Lower lobe of right lung (tissue), 2 donors: ENCODE measurements around the gene SSTR3. TPM values are rescaled to one million over a fixed set of nuclear protein-coding genes. Genes with fewer than 3 reads are reported as not detected.
A peak's percentile ranks its signal among the peaks of the same experiment; 100 is the strongest.

Experiments used
- ATAC-seq, 2 donors: fragments of 200-7000 bp; cut with Tn5 transposase; one replicate each; pipeline ENCODE4 v1.9.1; 2020 to 2022; ENCODE audit warnings: mild to moderate bottlenecking in 2 of 2, moderate library complexity in 2 of 2
- DNase-seq: peaks from one replicate; pipeline ENCODE4 v3.0.0-alpha.2; 2020
- H3K27ac ChIP-seq: fragments of 200-600 bp; one replicate; pipeline ENCODE4 v1.8.0; 2022
- H3K27me3 ChIP-seq: fragments of 200-600 bp; one replicate; pipeline ENCODE4 v1.8.0; 2022; ENCODE audit warnings: low read depth
- H3K36me3 ChIP-seq: fragments of 200-600 bp; one replicate; pipeline ENCODE4 v1.8.0; 2022; ENCODE audit warnings: mild to moderate bottlenecking
- H3K4me1 ChIP-seq: fragments of 200-600 bp; one replicate; pipeline ENCODE4 v1.8.0; 2022
- H3K4me3 ChIP-seq: fragments of 200-600 bp; one replicate; pipeline ENCODE4 v1.8.0; 2022; ENCODE audit warnings: mild to moderate bottlenecking
- H3K9me3 ChIP-seq: fragments of 200-600 bp; one replicate; pipeline ENCODE4 v1.8.0; 2022
- intact Hi-C: fragments of 100-400 bp; cut with DNase I; formaldehyde crosslinking; loops from one replicate; pipeline ENCODE4 v1.11.0; 2022
- total RNA-seq: library from RNA; stranded (reverse); fragmentation: NEBNext Ultra II Directional; extraction: Animal tissue kit (Norgen Biotek cat#: 25700); gene quantifications from one replicate; pipeline ENCODE4 v1.2.1, GENCODE V29; 2021
- TF ChIP-seq, protein P1 (sequence below): fragments of 200-600 bp; IDR thresholded peaks from one replicate; pipeline ENCODE4 v1.8.0; 2022; ENCODE audit warnings: antibody characterized with exemption, mild to moderate bottlenecking
- donor health status: DM: no; HTN: yes; CAD: no; lungs with severe emphysema.

SSTR3 gene
- total RNA-seq, 1 donor from 2014 or later, result not detected

DNA sequence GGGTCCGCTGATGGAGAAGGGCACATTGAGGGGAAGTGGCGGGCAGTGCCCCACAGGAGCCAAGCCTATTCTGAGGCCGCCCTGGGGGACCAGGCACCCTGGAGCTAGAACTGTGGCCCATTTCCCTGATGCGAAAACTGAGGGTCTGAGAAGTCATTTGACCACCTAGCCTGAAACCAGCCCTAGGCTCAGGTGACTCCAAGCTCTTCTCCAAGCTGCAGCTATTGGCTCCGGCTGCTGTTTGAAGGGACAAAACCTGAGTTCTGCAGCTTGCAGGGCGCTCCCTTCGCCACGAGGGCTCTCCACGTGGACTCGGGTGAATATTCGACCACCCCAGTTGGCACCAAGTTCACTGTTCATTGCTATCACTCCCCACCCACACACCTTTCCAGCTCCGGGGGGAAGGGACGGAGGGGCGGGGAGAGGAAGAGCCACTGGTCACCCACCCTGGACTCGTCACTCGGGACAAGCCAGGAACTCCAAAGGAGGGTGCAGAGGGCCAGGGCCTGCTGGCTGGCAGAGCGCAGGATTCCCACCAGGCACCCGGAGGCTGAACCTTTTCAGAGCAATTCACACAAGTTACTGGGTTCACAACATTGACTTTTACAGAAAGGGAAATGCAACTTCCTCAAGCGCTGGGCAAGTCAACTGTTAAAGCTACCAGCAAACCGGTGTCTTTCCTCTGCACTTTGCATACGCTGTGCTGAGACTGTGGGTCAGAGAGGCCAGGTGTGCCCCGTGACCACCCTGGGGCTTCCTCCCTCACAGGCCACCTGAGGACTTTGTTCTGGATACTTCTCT lies 32.8 kb upstream of the SSTR3 start:
- intact Hi-C loops, result no loop called here
- no peak overlapping the region for H3K4me3 ChIP-seq
- peak; percentile 41 for DNase-seq
- no peak for ATAC-seq
- H3K27ac ChIP-seq, result peak overlapping the region; percentile 79
- H3K4me1 ChIP-seq, result peaks cover 25% of the 10 kb centered on the region
- TF ChIP-seq, protein P1, sequence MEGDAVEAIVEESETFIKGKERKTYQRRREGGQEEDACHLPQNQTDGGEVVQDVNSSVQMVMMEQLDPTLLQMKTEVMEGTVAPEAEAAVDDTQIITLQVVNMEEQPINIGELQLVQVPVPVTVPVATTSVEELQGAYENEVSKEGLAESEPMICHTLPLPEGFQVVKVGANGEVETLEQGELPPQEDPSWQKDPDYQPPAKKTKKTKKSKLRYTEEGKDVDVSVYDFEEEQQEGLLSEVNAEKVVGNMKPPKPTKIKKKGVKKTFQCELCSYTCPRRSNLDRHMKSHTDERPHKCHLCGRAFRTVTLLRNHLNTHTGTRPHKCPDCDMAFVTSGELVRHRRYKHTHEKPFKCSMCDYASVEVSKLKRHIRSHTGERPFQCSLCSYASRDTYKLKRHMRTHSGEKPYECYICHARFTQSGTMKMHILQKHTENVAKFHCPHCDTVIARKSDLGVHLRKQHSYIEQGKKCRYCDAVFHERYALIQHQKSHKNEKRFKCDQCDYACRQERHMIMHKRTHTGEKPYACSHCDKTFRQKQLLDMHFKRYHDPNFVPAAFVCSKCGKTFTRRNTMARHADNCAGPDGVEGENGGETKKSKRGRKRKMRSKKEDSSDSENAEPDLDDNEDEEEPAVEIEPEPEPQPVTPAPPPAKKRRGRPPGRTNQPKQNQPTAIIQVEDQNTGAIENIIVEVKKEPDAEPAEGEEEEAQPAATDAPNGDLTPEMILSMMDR, result no peak
- peaks cover 10% of the 10 kb centered on the region for H3K36me3 ChIP-seq
- no peaks in the 10 kb centered on the region for H3K9me3 ChIP-seq
- H3K27me3 ChIP-seq, result peaks cover 31% of the 10 kb centered on the region

DNA sequence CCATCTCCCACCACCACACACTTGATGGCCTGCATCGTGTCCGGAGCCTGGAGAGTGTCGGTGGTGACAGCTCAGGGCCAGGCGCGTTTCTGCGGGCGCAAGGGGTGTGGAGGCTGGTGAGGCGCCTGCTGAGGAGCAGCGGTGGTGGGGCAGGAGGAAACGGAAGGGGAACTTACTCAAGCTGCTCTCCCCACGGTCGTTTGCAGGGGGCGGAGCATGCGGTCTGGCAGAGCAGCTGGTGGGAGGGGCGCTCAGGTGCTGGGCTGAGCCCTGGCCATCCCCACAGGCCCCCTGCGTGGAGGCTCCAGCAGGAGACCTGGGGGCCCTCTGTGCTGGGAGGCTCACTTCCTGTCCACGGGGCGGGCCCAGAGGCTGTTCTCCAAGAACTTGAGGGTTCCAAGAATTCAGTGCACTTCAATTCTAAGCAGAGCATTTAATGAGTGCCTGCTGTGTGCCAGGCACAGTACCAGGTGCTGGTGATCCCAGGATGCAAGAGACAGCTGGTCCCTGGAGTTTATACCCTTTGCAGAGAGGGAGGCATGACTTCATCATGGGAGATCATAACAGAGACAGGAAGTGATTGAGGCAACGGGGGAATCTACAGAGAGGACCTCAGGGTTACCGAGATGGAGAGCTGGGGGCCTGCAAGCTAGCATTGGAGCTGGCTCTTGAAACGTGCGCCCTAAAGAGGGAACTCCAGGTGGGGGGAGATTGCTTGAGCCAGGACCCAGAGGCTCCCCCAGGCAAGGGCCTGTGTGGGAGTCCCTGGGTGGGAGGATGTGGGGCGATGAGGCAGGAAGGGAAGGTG lies 32.0 kb upstream of the SSTR3 start, which contains the start of gene RAC2:
Gene RAC2, minus strand, starts transcription at position 156 of the 808 bp plus-strand sequence. Its CDS starts 121 bp downstream, at position 35.
- intact Hi-C loops, result no loop called here

DNA sequence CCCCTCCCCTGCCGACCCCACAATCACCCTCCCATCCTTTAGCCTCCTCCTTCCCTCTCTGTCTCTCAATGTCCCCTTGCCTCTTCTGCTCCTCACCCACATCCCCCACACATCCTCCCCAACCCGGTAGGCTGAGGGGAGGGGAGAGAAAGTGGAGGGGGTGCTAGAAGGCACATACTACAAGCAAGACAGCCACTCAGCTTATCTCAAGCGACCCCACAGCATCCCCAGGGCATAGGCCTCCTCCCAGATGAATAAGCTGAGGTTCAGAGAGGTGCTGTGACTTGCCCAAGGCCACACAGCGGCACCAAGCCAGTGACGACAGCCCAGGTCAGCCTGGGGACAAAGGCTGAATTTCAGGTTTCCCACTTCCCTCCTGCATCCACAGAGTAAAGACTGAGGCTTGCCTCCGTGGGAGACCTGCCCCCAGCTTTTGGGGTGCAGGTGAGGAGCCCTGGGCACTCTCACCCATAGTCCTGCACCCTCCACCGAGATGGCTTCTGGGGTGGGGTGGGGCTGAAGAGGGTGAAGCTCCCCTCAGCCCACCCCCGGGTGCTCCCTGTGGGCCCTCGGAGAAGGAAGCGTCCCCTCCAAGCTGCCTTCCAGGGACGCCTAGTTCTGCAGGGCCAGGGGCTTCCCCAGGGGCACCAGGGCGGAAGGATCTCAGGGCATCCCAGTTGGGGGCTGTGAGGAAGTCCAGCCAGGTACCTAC lies 31.3 kb upstream of the SSTR3 start:
- TF ChIP-seq, protein P1, result no peak
- Histone ChIP-seq H3K4me1 (peaks cover 25% of the 10 kb centered on the region), H3K9me3 (no peaks in the 10 kb centered on the region), H3K27me3 (peaks cover 40% of the 10 kb centered on the region), H3K4me3 (peak overlapping the region; percentile 63), H3K36me3 (peaks cover 11% of the 10 kb centered on the region), H3K27ac (peak overlapping the region; percentile 79)
- intact Hi-C loops, result no loop called here
- DNase-seq (no peak), ATAC-seq (peak; percentile 3 to 4)

More for the DNA sequence above, 32.0 kb upstream of the SSTR3 start, which contains the start of gene RAC2:
- H3K27ac ChIP-seq, result peak within 1 kb of the TSS; percentile 79
- peaks cover 25% of the 10 kb centered on the region for H3K4me1 ChIP-seq
- H3K9me3 ChIP-seq, result no peaks in the 10 kb centered on the region
- peaks cover 34% of the 10 kb centered on the region for H3K27me3 ChIP-seq
- peak within 1 kb of the TSS; percentile 63 for H3K4me3 ChIP-seq
- peak; percentile 91 for DNase-seq
- TF ChIP-seq, protein P1, result no peak
- H3K36me3 ChIP-seq, result peaks cover 11% of the 10 kb centered on the region
- peak; percentile 83 to 86 for ATAC-seq

- peak overlapping the region; percentile 63 for H3K4me3 ChIP-seq
- TF ChIP-seq, protein P1, result no peak
- peak; percentile 89 for DNase-seq
- peaks cover 43% of the 10 kb centered on the region for H3K27me3 ChIP-seq
- ATAC-seq, result peak; percentile 78 to 83
- intact Hi-C loops, result no loop called here
- H3K4me1 ChIP-seq, result peaks cover 25% of the 10 kb centered on the region
- H3K9me3 ChIP-seq, result no peaks in the 10 kb centered on the region
- peaks cover 11% of the 10 kb centered on the region for H3K36me3 ChIP-seq
- peak overlapping the region; percentile 79 for H3K27ac ChIP-seq
Measured at GRCh38 chr22:37242395-37242918, 30.2 kb upstream of the SSTR3 start.
